Stomach (tissue), 9 donors: ENCODE data around the gene SF3B4. TPM values are rescaled to one million over a fixed set of nuclear protein-coding genes. Genes with fewer than 3 reads are reported as not detected.

ENCODE experiments used
- DNase-seq, 2 donors: peaks; one replicate each; pipeline versions ENCODE4 v3.0.0 to v3.0.0-alpha.2; 2013 to 2019
- H3K27ac ChIP-seq, 5 donors: fragments of 200-600 bp in 4 of 5; sonication (generic) in 4 of 5; one replicate each; pipeline ENCODE4 v1.5.1; 2013 to 2019; ENCODE audit warnings: mild to moderate bottlenecking in 1 of 5, moderate library complexity in 1 of 5
- H3K27me3 ChIP-seq, 3 donors: fragments of 200-600 bp; sonication (generic); one replicate each; pipeline ENCODE4 v1.5.1; 2017 to 2019; ENCODE audit warnings: mixed run types in 1 of 3
- H3K36me3 ChIP-seq, 4 donors: fragments of 200-600 bp; sonication (generic); 1 replicate in 3 of 4; 2 replicates in 1 of 4; pipeline ENCODE4 v1.5.1; 2016 to 2019
- H3K4me1 ChIP-seq, 4 donors: fragments of 200-600 bp; sonication (generic); one replicate each; pipeline ENCODE4 v1.5.1; 2016 to 2019
- H3K4me3 ChIP-seq, 4 donors: fragments of 200-600 bp; sonication (generic) in 3 of 4; one replicate each; pipeline ENCODE4 v1.5.1; 2016 to 2019; ENCODE audit warnings: mild to moderate bottlenecking in 1 of 4
- H3K9me3 ChIP-seq, 4 donors: fragments of 200-600 bp; sonication (generic); one replicate each; pipeline ENCODE4 v1.5.1; 2016 to 2019
- CTCF ChIP-seq, 7 experiments: fragments of 450-650 bp in 4 of 7; fragments of 200-600 bp in 3 of 7; sonication (generic) in 3 of 7; IDR thresholded peaks; one replicate each; pipeline ENCODE4 v1.5.1; 2016 to 2019; ENCODE audit warnings: antibody characterized with exemption in 7 of 7, control low read depth in 2 of 7, mild to moderate bottlenecking in 1 of 7
- EP300 ChIP-seq: sonication (generic); formaldehyde crosslinking; IDR thresholded peaks from one replicate; pipeline ENCODE4 v1.6.1; 2017; ENCODE audit warnings: antibody characterized with exemption
- POLR2A ChIP-seq, 4 donors: fragments of 450-650 bp; IDR thresholded peaks; one replicate each; pipeline ENCODE4 v1.6.1; 2016; ENCODE audit warnings: antibody characterized with exemption in 4 of 4, control low read depth in 2 of 4, mild to moderate bottlenecking in 1 of 4, moderate library complexity in 1 of 4
- POLR2AphosphoS5 ChIP-seq, 3 donors: sonication (generic); formaldehyde crosslinking; IDR thresholded peaks; one replicate each; pipeline ENCODE4 v1.6.1; 2016; ENCODE audit warnings: antibody characterized with exemption in 3 of 3
- WGBS, 5 donors: extraction: QIAGEN DNeasy Blood & Tissue Kit in 3 of 5; methylation state at CpG; one replicate each; pipeline versions ENCODE4 v1.1.5 to v1.1.7; 2013 to 2018; 5-methylcytosine and 5-hydroxymethylcytosine counted together
- intact Hi-C: fragments of 100-400 bp; cut with DNase I; formaldehyde crosslinking; loops from one replicate; pipeline ENCODE4 v1.15.1; 2023; ENCODE audit warnings: low total_unique reads
- polyA plus RNA-seq, 3 donors: library from polyadenylated mRNA; stranded (reverse); fragments of 200-250 nt; gene quantifications; one replicate each; pipeline ENCODE4 v1.2.3, GENCODE V29; 2013
- total RNA-seq, 5 donors: library from RNA; depleted of rRNA; stranded (reverse); fragments of >200 nt; gene quantifications; one replicate each; pipeline versions ENCODE4 v1.1.0 to v1.2.3, GENCODE V29; 2014 to 2016
- donor health status: healthy with polysubstance abuse.
- donor health status: Bipolar disorder and iron deficiency.
- donor health status: healthy.

Gene SF3B4
- total and polyA plus RNA-seq, 8 donors, result 9.4 to 36.5 (median 26.9) TPM

DNA sequence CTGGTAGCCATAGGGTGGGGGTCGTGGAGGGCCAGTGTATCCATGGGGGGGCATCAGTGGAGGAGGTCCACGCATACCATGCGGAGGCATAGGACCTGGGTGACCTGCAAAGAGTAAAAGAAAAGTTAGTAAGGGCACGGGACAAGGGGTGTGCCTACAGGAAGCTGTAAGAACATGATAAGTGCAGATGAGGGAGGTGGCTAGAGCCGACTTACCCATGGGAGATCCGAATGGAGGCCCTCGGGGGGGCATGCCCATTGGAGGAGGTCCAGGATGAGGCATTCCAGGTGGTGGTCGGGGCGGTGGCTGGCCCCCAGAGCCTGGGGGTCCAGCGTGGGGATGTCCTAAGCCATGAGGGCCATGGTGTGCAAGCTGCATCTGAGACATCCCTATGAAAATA lies 4.0 kb downstream of the SF3B4 start:
- H3K27ac ChIP-seq, result no peak overlapping the region
- WGBS, 5 donors, result 85 to 93% (median 87%) methylated on average over 10 of the region's 10 CpGs
- H3K27me3 ChIP-seq, result no peaks in the 10 kb centered on the region
- TF ChIP-seq EP300, result no peak
- intact Hi-C loops, result no loop called here
- H3K4me3 ChIP-seq, result no peak overlapping the region
- H3K36me3 ChIP-seq, result peaks cover 43 to 55% (median 52%) of the 10 kb centered on the region in 4 donors
- peaks cover 16 to 39% (median 31%) of the 10 kb centered on the region in 4 donors for H3K4me1 ChIP-seq
- DNase-seq, result no peak
- H3K9me3 ChIP-seq, result no peaks in the 10 kb centered on the region

GRCh38 chr1:149917571-149918144 lies 9.9 kb downstream of the SF3B4 start, which contains the start of gene SV2A:
TSS of gene SV2A (minus strand) at chr1:149917844. CDS start at chr1:149913840, 4,004 bp downstream.
- H3K4me3 ChIP-seq, result peak within 1 kb of the TSS; percentile 46 to 49 (median 47)
- DNase-seq, result peak; percentile 29 to 80
- intact Hi-C loops, result no loop called here
- no peaks in the 10 kb centered on the region for H3K9me3 ChIP-seq
- H3K4me1 ChIP-seq, result peaks cover 9 to 27% (median 17%) of the 10 kb centered on the region in 4 donors
- H3K36me3 ChIP-seq, result peaks cover 4 to 17% (median 16%) of the 10 kb centered on the region in 4 donors
- 1 to 6% (median 3%) methylated on average over 11 to 24 of the region's 24 CpGs for WGBS, 5 donors
- peaks cover 0 to 21% (median 15%) of the 10 kb centered on the region in 3 donors for H3K27me3 ChIP-seq
- peak within 1 kb of the TSS in 1 of 5 donors; percentile 47 for H3K27ac ChIP-seq
- no peak for TF ChIP-seq POLR2A (IDR thresholded peaks at IDR 0.05)
- no peak for TF ChIP-seq EP300
- TF ChIP-seq POLR2AphosphoS5 (IDR thresholded peaks at IDR 0.05), result no peak
- no peak for TF ChIP-seq CTCF (IDR thresholded peaks at IDR 0.05)

GRCh38 chr1:149916898-149917252 lies 10.7 kb downstream of the SF3B4 start:
- DNase-seq, result peak in 1 of 2 donors; percentile 12
- intact Hi-C loops, result no loop called here
- peak overlapping the region in 1 of 5 donors; percentile 18 for H3K27ac ChIP-seq
- peaks cover 0 to 10% (median 9%) of the 10 kb centered on the region in 4 donors for H3K36me3 ChIP-seq
- peaks cover 9 to 27% (median 17%) of the 10 kb centered on the region in 4 donors for H3K4me1 ChIP-seq
- no peaks in the 10 kb centered on the region for H3K9me3 ChIP-seq
- H3K4me3 ChIP-seq, result peak overlapping the region; percentile 46 to 49 (median 47)
- no peak for TF ChIP-seq POLR2AphosphoS5 (IDR thresholded peaks at IDR 0.05)
- no peak for TF ChIP-seq POLR2A (IDR thresholded peaks at IDR 0.05)
- no peak for TF ChIP-seq CTCF (IDR thresholded peaks at IDR 0.05)
- no peak for TF ChIP-seq EP300
- peaks cover 0 to 21% (median 15%) of the 10 kb centered on the region in 3 donors for H3K27me3 ChIP-seq
- WGBS, 5 donors, result 8 to 15% (median 13%) methylated on average over 10 of the region's 10 CpGs

DNA sequence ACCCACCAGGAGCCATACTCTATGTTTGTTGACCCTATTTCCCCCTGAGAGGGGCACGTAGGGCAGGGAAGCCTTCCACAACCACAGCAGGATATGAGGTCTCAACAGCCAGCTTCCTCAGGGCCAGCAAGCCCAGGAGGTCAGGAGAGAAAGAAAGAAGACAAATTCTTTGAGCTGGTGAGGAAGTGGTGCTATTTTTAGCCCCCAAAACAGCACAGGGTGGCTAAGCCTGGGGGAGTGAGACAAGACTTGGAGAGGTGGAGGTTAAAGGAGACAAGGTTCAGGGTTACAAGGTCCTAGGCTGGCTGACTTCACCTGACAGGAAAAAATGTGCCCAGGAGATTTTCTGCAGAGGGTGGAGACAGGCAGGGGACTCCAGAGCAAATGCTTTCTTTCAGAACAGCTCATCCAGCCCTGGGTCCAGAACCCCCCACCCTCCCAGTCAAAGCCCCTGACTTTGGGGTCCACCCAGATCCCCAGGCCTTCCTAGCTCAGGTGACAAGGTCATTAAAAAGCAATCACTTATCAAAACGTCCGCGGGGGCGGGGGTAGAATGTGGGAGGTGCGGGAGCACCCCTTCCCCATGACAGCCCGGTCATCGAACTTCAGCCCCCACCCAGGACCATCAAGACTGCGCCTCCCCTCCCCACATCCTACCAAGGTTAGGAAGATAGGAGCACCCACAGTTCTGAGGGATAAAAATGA lies 11.3 kb downstream of the SF3B4 start:
- WGBS, 5 donors, result 14 to 55% (median 19%) methylated on average over 1 to 9 of the region's 9 CpGs
- peak overlapping the region; percentile 46 to 49 (median 47) for H3K4me3 ChIP-seq

More for the DNA sequence above, 11.3 kb downstream of the SF3B4 start:
- H3K27ac ChIP-seq, result peak overlapping the region in 2 of 5 donors; percentile 8 to 18
- intact Hi-C loops, result no loop called here
- H3K9me3 ChIP-seq, result no peaks in the 10 kb centered on the region
- DNase-seq, result peak in 1 of 2 donors; percentile 21
- peaks cover 9 to 27% (median 17%) of the 10 kb centered on the region in 4 donors for H3K4me1 ChIP-seq
- peaks cover 0 to 10% (median 6%) of the 10 kb centered on the region in 4 donors for H3K36me3 ChIP-seq
- no peak for TF ChIP-seq POLR2A (IDR thresholded peaks at IDR 0.05)
- no peak for TF ChIP-seq POLR2AphosphoS5 (IDR thresholded peaks at IDR 0.05)
- no peak for TF ChIP-seq CTCF (IDR thresholded peaks at IDR 0.05)
- no peak for TF ChIP-seq EP300
- peaks cover 0 to 21% (median 15%) of the 10 kb centered on the region in 3 donors for H3K27me3 ChIP-seq
